Measurements from ENCODE around the gene SEC24D. TPM values are rescaled to one million over a fixed set of nuclear protein-coding genes. Genes with fewer than 3 reads are reported as not detected.
A peak's percentile ranks its signal among the peaks of the same experiment; 100 is the strongest.

The SEC24D gene
- total and polyA plus RNA-seq, 9 of the 15 experiments (the other 6 are each of a cell fraction or from before 2014, with no cell fraction given), result 7.1 to 22.5 (median 11.3) TPM

GRCh38 chr4:118835571-118836300 is at the start of gene SEC24D (continued):
- TF ChIP-seq HINFP (tag; conservative IDR thresholded peaks at IDR 0.05; ENCODE audit: low read depth) (no peak), PHB2 (IDR thresholded peaks at IDR 0.05; ENCODE audit: low read depth) (no peak), NR3C1 (CRISPR knock-in tag; IDR thresholded peaks at IDR 0.05) (0 out of 2 replicates have a peak, but pooled peaks have one; percentile 29), THRA (IDR thresholded peaks at IDR 0.05) (no peak), RB1 (IDR thresholded peaks at IDR 0.05; ENCODE audit: low read depth) (peak; percentile 79; the same call in 1 of the 2 replicates), ZNF41 (CRISPR knock-in tag; conservative IDR thresholded peaks at IDR 0.05) (no peak)

GRCh38 chr4:118884716-118885115 is 48.8 kb upstream of the SEC24D start:
- Histone ChIP-seq H3K4me2 (ENCODE audit: insufficient read depth, low read length) (no peak overlapping the region), H3K4me1 (replicated peaks in 1 of 2; ENCODE audit: control insufficient read depth in 2 of 2, insufficient read depth in 2 of 2, low read length in 2 of 2) (peaks cover 3 to 6% of the 10 kb centered on the region in 2 experiments; a peak in 3 of 5 replicates), H3K9ac (ENCODE audit: insufficient read depth in 1 of 2, low read depth in 2 of 2, low read length in 2 of 2) (no peak overlapping the region), H4K20me1 (replicated peaks; ENCODE audit: control insufficient read depth, insufficient read depth, low read length) (no peaks in the 10 kb centered on the region), H3K4me3 (no peak overlapping the region), H3K9me3 (replicated peaks; ENCODE audit: control insufficient read depth, insufficient read depth, low read depth, low read length) (no peaks in the 10 kb centered on the region), H2AFZ (ENCODE audit: low read depth, low read length) (no peak overlapping the region), H3K27ac (ENCODE audit: extremely low read depth, low read depth, low read length) (no peak overlapping the region), H3K27me3 (ENCODE audit: control insufficient read depth in 2 of 2, insufficient read depth in 2 of 2, low read length in 2 of 2) (peaks cover 2 to 18% of the 10 kb centered on the region in 2 experiments; a peak in 4 of 5 replicates), H3K36me3 (ENCODE audit: control insufficient read depth, insufficient read depth, low read length) (no peaks in the 10 kb centered on the region), H3K79me2 (ENCODE audit: control insufficient read depth, insufficient read depth, low read length) (no peaks in the 10 kb centered on the region), H3K9me1 (ENCODE audit: control insufficient read depth, insufficient read depth, low read length) (no peaks in the 10 kb centered on the region)
- WGBS (ENCODE audit: insufficient coverage, low coverage, missing lambda C conversion rate), result 2% methylated on average over 3 of the region's 3 CpGs
- FAIRE-seq (no peak), DNase-seq (ENCODE audit: extremely low read depth in 1 of 4, low spot score in 3 of 4) (no peak), ATAC-seq (no peak)
- ChIA-PET POLR2A (interaction anchor here (0.6 kb wide), 1 partner anchor 118 kb away, joined by 3 read pairs; no protein-coding TSS in a partner anchor), CTCF (ENCODE audit: low intra/inter-chr PET ratio) (no interaction called here)
- intact Hi-C loops (cut with micrococcal nuclease), result no loop called here
- in situ Hi-C loops (cut with MboI), result no loop called here
- no TSS peak for BruUV-seq (replicated peaks)
- TF ChIP-seq ZNF217 (CRISPR knock-in tag; IDR thresholded peaks at IDR 0.05) (no peak), ZNF384 (IDR thresholded peaks at IDR 0.05; ENCODE audit: low read depth, low read length) (no peak), SAFB2 (IDR thresholded peaks at IDR 0.05; ENCODE audit: borderline replicate concordance, low read depth, low read length, severe bottlenecking) (no peak), NFE2L1 (tag; IDR thresholded peaks at IDR 0.05; ENCODE audit: borderline replicate concordance, low read depth) (no peak), SP1 (CRISPR knock-in tag; IDR thresholded peaks at IDR 0.05) (no peak), ARNT (IDR thresholded peaks at IDR 0.05) (no peak), CBX8 (IDR thresholded peaks at IDR 0.05; ENCODE audit: borderline replicate concordance, extremely low read depth, low read depth, low read length, poor library complexity, severe bottlenecking) (no peak), ZBTB2 (IDR thresholded peaks at IDR 0.05) (no peak), SRSF1 (IDR thresholded peaks at IDR 0.05; ENCODE audit: low read depth, low read length) (no peak)
